Fibroblast of pulmonary artery (primary cell): ENCODE measurements around the gene TNS3.

Experiments
- DNase-seq: peaks from one replicate; pipeline ENCODE4 v3.0.0-alpha.2; 2010; ENCODE audit warnings: low read depth
- H3K4me3 ChIP-seq: replicated peaks from 2 replicates; pipeline ENCODE4 v1.5.1; 2011; ENCODE audit warnings: low read depth, mild to moderate bottlenecking, control low read depth, low read length, moderate library complexity
- CTCF ChIP-seq: IDR thresholded peaks from 2 replicates; pipeline ENCODE4 v1.5.1; 2011; ENCODE audit warnings: mild to moderate bottlenecking, control low read depth, low read length, inconsistent platforms; ENCODE audit errors: missing control alignments

Gene TNS3

GRCh38 chr7:47332213-47332612, 249.7 kb downstream of the TNS3 start:
- no peak overlapping the region for H3K4me3 ChIP-seq
- no peak for DNase-seq
- no peak for TF ChIP-seq CTCF

DNA sequence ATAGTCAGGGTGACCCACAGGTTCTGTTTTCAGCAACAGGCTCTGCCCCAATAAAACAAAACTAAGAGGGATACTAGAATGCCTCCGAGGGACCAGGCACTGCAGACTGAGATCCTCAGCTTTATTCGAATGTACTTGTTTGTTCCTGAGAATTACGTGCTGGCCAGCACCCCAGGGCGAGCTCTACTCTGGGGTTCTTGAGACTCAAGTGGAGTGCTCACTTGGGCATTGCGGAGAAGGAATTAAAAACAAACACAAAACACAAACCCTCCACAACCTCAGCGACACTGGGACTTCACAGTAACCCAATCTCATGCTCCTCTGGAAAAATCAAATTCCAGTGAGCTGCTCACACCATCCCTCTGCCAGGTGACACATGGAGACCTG, 250.7 kb downstream of the TNS3 start:
- no peak for TF ChIP-seq CTCF
- no peak overlapping the region for H3K4me3 ChIP-seq
- DNase-seq, result no peak

DNA sequence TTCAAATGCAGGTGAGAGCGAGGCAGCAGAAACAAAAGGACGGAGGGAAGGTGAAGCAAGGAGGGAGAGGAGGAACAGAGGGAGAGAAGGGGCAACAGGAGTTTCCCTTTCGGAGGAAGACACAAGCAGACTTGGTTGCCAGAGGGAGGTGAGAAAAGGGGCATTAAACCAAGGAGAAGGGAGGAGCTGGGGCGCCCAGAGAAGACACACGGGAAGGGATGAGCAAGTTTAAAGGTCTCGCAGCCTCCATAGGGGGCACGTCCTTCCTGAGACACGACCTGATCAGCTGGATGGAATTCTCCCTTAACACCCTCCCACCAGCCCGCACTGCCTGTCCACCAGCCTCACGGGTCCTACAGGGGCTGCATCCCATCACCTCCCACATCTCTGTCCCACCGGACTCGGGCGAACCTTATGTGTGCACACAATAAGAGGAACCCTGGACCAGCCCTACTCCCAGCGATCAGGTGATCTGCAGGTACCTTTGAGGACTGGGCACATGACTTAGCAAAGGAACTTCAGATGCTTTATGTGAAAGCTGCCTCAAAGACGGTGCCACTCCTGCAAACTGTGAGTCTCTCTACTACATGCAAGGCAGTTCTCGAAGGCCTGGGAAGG, 251.2 kb downstream of the TNS3 start:
- TF ChIP-seq CTCF, result no peak
- no peak for DNase-seq
- no peak overlapping the region for H3K4me3 ChIP-seq

DNA sequence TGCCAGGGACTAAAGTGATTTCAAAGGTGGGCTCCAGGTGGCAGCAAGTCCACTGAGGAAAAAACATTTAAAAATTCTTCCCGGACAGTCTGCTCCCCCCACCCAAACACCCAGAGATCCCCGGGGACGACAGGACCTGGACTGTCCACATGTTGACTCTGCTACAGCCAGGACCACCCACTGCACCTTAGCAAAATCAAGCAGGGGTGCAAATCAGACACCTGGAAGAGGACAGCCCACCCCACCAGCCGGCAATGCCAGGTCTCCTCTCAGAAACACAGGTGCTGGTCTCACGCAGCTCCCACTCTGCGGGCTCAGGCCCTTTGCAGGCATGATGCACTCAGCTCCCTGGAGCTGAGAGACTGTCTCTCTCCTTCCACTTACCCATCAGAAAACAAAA, 251.9 kb downstream of the TNS3 start:
- no peak for DNase-seq
- H3K4me3 ChIP-seq, result no peak overlapping the region
- no peak for TF ChIP-seq CTCF

DNA sequence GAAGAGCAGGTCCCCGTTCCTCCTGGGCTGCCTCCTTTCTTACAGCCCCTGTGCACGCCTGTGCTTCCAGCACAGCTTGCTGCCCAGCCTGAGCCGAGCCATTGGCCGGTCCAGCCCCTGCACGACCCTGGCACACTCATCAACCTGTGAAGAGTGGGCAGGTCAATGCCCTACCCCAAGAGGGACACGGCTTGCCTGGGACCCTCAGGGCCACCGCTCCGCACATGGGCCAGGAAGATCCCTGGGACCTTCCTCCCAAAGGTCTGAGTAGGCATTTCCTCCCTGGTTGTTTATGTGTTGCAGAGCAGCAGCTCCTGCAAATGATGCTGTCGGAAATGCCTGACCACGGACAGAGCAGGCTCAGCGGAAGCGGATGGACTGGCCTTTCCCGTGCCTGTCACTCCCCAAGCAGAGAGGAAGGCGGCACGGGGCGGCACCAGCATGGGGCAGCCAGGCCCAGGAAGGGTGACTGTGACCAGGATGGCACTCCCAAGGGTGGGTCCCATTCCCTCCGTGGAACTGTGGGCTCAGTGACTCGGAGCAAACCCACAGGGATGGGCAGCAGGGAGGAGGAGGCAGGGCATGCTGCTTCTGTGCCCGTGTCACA, 252.5 kb downstream of the TNS3 start:
- H3K4me3 ChIP-seq, result no peak overlapping the region
- peak; percentile 7 for DNase-seq
- TF ChIP-seq CTCF, result no peak

GRCh38 chr7:47328392-47329319, 253.3 kb downstream of the TNS3 start:
- no peak for DNase-seq
- H3K4me3 ChIP-seq, result peak overlapping the region; percentile 53
- TF ChIP-seq CTCF, result no peak
